Gastroesophageal sphincter (tissue), 2 donors: ENCODE data around the gene C22orf31.

ENCODE experiments used
- EP300 ChIP-seq: sonication (generic); formaldehyde crosslinking; IDR thresholded peaks from one replicate; pipeline ENCODE4 v1.6.1; 2017; ENCODE audit warnings: antibody characterized with exemption, mild to moderate bottlenecking
- POLR2A ChIP-seq, 2 donors: fragments of 450-650 bp; IDR thresholded peaks; one replicate each; pipeline ENCODE4 v1.6.1; 2017; ENCODE audit warnings: antibody characterized with exemption in 2 of 2, mild to moderate bottlenecking in 2 of 2, moderate library complexity in 1 of 2

DNA sequence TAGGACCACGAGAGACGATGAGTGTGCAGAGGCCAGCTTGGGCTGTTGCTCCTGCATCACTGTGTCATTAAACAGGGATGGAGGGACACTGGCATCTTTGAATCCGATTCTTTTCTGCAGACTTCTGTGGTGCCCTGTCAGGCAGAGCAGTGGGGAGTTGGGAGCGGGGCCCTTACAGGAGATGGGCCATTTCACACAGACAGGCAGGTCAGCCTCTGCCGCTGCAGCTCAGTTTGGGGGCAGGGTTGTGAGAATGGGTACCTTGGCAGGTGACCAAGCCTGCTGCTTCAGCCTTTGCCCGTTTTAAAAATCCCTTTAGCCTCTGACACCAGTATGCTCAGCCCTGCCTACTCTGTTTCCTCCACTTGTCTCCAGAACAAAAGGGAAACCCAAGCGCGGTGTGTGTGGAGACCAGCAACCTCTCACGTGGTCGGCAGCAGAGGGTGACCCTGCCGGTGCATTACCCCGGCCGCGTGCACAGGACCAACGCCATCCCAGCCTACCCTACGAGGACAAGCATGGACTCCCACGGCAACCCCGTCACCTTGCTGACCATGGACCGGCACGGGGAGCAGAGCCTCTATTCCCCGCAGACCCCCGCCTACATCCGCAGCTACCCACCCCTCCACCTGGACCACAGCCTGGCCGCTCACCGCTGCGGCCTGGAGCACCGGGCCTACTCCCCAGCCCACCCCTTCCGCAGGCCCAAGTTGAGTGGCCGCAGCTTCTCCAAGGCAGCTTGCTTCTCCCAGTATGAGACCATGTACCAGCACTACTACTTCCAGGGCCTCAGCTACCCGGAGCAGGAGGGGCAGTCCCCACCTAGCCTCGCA lies 12.6 kb downstream of the C22orf31 start:
- TF ChIP-seq EP300 = no peak
- no peak for TF ChIP-seq POLR2A (IDR thresholded peaks at IDR 0.05)
